Body of pancreas (tissue), 4 donors: ENCODE results near the gene REG3G. TPM values are rescaled to one million over a fixed set of nuclear protein-coding genes. Genes with fewer than 3 reads are reported as not detected.

Source experiments
- ATAC-seq: fragments of 150-250 bp; one replicate; pipeline ENCODE4 v1.9.1; 2016
- DNase-seq, 4 donors: peaks; one replicate each; pipeline ENCODE4 v3.0.0-alpha.2; 2019
- H3K27ac ChIP-seq, 4 donors: fragments of 200-600 bp; sonication (generic); 1 replicate in 3 of 4; 2 replicates in 1 of 4; pipeline versions ENCODE4 v1.5.1 to v1.6.1; 2016 to 2019; ENCODE audit warnings: mild to moderate bottlenecking in 1 of 4, mixed read lengths in 1 of 4, moderate library complexity in 1 of 4
- H3K27me3 ChIP-seq, 2 donors: fragments of 200-600 bp; sonication (generic); one replicate each; pipeline ENCODE4 v1.6.0; 2016; ENCODE audit warnings: mild to moderate bottlenecking in 1 of 2
- H3K36me3 ChIP-seq, 2 donors: fragments of 200-600 bp; sonication (generic); replicated peaks in 1 of 2; 2 replicates each; pipeline ENCODE4 v1.5.1; 2016; ENCODE audit warnings: low read depth in 2 of 2; ENCODE audit not compliant: insufficient read depth in 1 of 2
- H3K4me1 ChIP-seq: fragments of 200-600 bp; sonication (generic); one replicate; pipeline ENCODE4 v1.6.0; 2016
- H3K4me3 ChIP-seq, 2 donors: fragments of 200-600 bp; sonication (generic); 1 replicate in 1 of 2; 2 replicates in 1 of 2; pipeline ENCODE4 v1.5.1; 2016 to 2019
- H3K9me3 ChIP-seq, 3 donors: fragments of 200-600 bp; sonication (generic); 1 replicate in 2 of 3; 2 replicates in 1 of 3; pipeline ENCODE4 v1.5.1; 2016
- POLR2A ChIP-seq, 3 donors: fragments of 450-650 bp; IDR thresholded peaks; one replicate each; pipeline ENCODE4 v1.6.1; 2016; ENCODE audit warnings: antibody characterized with exemption in 3 of 3, mild to moderate bottlenecking in 2 of 3
- WGBS, 2 donors: methylation state at CpG; one replicate each; pipeline ENCODE4 v1.1.5; 2017; 5-methylcytosine and 5-hydroxymethylcytosine counted together
- intact Hi-C: fragments of 100-400 bp; cut with DNase I; formaldehyde crosslinking; loops from one replicate; pipeline ENCODE4 v1.15.1; 2023
- total RNA-seq, 2 donors: library from RNA; depleted of rRNA; stranded (reverse); fragments of >200 nt; gene quantifications; one replicate each; pipeline ENCODE4 v1.1.0, GENCODE V29; 2016
- TF ChIP-seq, protein P1 (sequence below), 7 experiments: fragments of 450-650 bp in 4 of 7; fragments of 200-600 bp in 3 of 7; sonication (generic) in 3 of 7; IDR thresholded peaks; one replicate each; pipeline ENCODE4 v1.5.1; 2016 to 2019; ENCODE audit warnings: antibody characterized with exemption in 7 of 7

Gene REG3G
- total RNA-seq, 2 donors from 2014 or later, result 171 to 673 TPM

DNA sequence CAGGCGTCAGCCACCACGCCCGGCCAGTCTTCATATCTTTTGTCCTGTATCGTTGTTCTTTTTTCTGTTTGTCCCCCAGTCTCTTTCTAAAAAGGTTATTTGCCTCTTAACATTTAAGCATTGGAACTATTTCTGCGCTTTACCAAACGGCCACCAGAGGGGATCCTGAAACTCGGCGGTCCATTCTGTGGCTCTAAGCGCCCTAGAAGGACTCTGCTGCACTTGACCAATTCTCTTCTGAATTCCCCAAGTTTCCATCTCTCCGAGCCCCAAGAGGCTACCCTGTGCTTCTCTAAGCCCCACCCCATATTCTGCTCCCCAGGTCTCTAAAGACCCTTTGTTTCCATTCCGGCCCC, 33.1 kb upstream of the REG3G start:
- H3K4me1 ChIP-seq, result peaks cover 16% of the 10 kb centered on the region
- H3K27me3 ChIP-seq, result no peaks in the 10 kb centered on the region
- H3K9me3 ChIP-seq, result no peaks in the 10 kb centered on the region
- ATAC-seq (peak; percentile 71), DNase-seq (peak; percentile 44 to 58 (median 54))
- H3K4me3 ChIP-seq, result peak overlapping the region in 1 of 2 donors; percentile 15
- TF ChIP-seq, protein P1, sequence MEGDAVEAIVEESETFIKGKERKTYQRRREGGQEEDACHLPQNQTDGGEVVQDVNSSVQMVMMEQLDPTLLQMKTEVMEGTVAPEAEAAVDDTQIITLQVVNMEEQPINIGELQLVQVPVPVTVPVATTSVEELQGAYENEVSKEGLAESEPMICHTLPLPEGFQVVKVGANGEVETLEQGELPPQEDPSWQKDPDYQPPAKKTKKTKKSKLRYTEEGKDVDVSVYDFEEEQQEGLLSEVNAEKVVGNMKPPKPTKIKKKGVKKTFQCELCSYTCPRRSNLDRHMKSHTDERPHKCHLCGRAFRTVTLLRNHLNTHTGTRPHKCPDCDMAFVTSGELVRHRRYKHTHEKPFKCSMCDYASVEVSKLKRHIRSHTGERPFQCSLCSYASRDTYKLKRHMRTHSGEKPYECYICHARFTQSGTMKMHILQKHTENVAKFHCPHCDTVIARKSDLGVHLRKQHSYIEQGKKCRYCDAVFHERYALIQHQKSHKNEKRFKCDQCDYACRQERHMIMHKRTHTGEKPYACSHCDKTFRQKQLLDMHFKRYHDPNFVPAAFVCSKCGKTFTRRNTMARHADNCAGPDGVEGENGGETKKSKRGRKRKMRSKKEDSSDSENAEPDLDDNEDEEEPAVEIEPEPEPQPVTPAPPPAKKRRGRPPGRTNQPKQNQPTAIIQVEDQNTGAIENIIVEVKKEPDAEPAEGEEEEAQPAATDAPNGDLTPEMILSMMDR (IDR thresholded peaks at IDR 0.05), result peak in 6 of 7 experiments; percentile 32 to 61 (median 54)
- TF ChIP-seq POLR2A (IDR thresholded peaks at IDR 0.05), result no peak
- peak overlapping the region in 3 of 4 donors; percentile 18 to 54 (median 32) for H3K27ac ChIP-seq
- WGBS, 2 donors, result 10% methylated on average over 11 of the region's 11 CpGs
- no peaks in the 10 kb centered on the region for H3K36me3 ChIP-seq
- intact Hi-C loops, result no loop called here

DNA sequence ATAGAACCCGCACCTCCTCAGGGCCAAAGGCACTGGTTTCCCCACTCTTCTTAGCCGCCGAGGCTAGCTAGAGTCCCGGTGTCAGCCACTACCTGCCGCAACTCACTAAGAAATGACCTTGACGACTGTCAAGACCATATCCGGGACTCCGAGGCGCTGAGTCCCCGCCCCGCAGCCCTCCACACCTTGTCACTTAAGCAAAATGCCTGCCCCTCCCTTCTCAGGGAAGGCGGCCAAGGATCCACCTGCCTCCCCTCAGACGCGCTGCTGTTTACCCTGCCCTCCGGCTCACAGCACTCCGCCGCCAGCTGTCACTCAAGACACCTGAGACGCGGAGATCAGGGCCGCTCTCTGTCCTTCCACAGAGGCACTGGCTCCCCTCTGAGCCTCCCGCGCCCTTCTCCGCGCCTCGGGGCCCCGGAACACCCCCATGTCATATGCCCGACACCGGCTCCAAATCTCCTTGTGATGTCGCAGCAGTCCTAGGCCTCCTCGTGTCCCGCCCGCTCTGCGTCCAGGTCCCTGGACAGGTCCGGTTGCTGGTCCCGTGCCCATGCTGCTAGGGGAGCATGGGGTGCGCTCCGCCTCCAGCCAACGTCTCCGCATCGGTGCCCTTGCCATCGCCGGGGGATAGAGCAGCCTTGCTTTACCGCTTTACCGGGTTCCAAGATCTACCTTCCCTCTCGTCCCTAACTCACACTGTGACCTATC, 32.5 kb upstream of the REG3G start:
- Histone ChIP-seq H3K27me3 (no peaks in the 10 kb centered on the region), H3K9me3 (no peaks in the 10 kb centered on the region), H3K4me3 (peak overlapping the region in 1 of 2 donors; percentile 15), H3K27ac (peak overlapping the region in 3 of 4 donors; percentile 18 to 54 (median 32)), H3K4me1 (peaks cover 16% of the 10 kb centered on the region), H3K36me3 (no peaks in the 10 kb centered on the region)
- ATAC-seq, result peak; percentile 85
- intact Hi-C loops, result no loop called here
- TF ChIP-seq, protein P1 (IDR thresholded peaks at IDR 0.05), result no peak
- TF ChIP-seq POLR2A (IDR thresholded peaks at IDR 0.05), result peak in 1 of 3 donors; percentile 3
- 2 to 7% methylated on average over 37 to 45 of the region's 45 CpGs for WGBS, 2 donors
- peak; percentile 61 to 82 (median 74) for DNase-seq

DNA sequence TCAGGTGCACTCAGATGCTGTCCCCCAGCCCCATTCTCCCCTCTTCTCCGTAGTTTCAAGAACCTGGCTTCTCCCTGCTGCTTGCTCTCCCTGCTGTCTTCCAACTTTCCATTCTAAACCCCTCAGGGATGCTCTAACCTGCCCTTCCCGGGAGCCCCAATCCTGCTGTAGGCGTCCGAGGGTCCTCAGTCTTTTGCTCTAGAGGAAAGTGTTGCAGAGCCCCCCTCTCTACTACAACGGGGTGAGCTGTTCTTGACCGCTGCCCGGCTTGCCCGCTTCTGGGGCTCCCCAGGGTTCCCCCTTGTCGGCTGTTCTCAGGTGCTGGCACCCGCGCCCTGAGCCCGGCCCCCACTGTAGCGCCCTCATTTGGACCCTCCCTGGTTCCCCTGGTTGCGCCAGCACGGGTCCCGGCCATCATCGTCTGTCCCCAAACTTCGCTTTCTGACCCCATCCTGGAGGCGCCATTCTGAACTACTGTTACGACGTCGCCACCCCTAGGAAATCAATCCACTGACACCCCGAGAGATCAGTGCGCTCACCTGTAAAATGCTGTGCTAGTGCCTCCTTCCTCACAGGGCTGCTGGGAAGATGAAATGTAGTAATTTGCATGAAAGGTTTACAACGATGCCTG, 31.9 kb upstream of the REG3G start:
- no peak for DNase-seq
- no peaks in the 10 kb centered on the region for H3K27me3 ChIP-seq
- ATAC-seq, result no peak
- TF ChIP-seq, protein P1 (IDR thresholded peaks at IDR 0.05), result no peak
- no peak for TF ChIP-seq POLR2A (IDR thresholded peaks at IDR 0.05)
- no peaks in the 10 kb centered on the region for H3K36me3 ChIP-seq
- H3K4me3 ChIP-seq, result no peak overlapping the region
- intact Hi-C loops, result no loop called here
- peaks cover 16% of the 10 kb centered on the region for H3K4me1 ChIP-seq
- H3K9me3 ChIP-seq, result no peaks in the 10 kb centered on the region
- H3K27ac ChIP-seq, result peak overlapping the region in 1 of 4 donors; percentile 32
- WGBS, 2 donors, result 45 to 72% methylated on average over 25 of the region's 25 CpGs

DNA sequence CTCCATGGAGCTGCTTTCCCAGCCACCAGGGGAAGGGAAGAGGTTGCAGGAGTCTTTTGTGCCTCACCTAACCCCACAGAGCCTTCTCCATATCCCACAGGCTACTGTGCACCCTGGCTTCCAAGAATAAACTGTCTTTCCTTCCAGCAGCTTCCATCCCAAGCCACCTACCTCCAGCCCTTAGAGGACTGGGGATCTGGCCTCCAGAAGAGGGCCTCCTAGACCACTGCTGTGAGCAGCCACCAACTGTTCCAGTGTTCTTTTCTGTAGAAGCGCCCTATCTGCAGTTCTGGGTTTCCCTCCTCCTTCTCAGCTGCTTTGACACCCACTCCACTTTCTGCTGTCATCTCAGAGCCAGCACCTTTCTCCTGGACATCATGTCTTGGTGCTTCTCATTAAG, 30.7 kb upstream of the REG3G start:
- H3K9me3 ChIP-seq, result no peaks in the 10 kb centered on the region
- TF ChIP-seq POLR2A (IDR thresholded peaks at IDR 0.05), result no peak
- TF ChIP-seq, protein P1 (IDR thresholded peaks at IDR 0.05), result peak in 3 of 7 experiments; percentile 9 to 44 (median 21)
- H3K27ac ChIP-seq, result no peak overlapping the region
- ATAC-seq (no peak), DNase-seq (peak in 3 of 4 donors; percentile 19 to 46 (median 32))
- 50 to 67% methylated on average over 1 of the region's 1 CpG for WGBS, 2 donors
- no peaks in the 10 kb centered on the region for H3K27me3 ChIP-seq
- peaks cover 19% of the 10 kb centered on the region for H3K4me1 ChIP-seq
- H3K36me3 ChIP-seq, result no peaks in the 10 kb centered on the region
- intact Hi-C loops, result no loop called here
- no peak overlapping the region for H3K4me3 ChIP-seq
